BJ (cell line): ENCODE measurements around the gene MGRN1. TPM values are rescaled to one million over a fixed set of nuclear protein-coding genes. Genes with fewer than 3 reads are reported as not detected.

ENCODE experiments used
- CTCF ChIA-PET: fragments of 350-600 bp; formaldehyde crosslinking; extraction: SDS; loops from one replicate; lab custom pipeline; 2021; ENCODE audit warnings: antibody characterized with exemption, inconsistent platforms; lab: Yijun Ruan, JAX
- POLR2A ChIA-PET: fragments of 300-600 bp; sonication (Branson Sonifier 250); formaldehyde crosslinking; extraction: SDS; loops from one replicate; lab custom pipeline; 2021; ENCODE audit warnings: antibody characterized with exemption; lab: Charles Lee
- DNase-seq: peaks from one replicate; pipeline ENCODE4 v3.0.0-alpha.2; 2011; ENCODE audit warnings: low read depth
- H3K27me3 ChIP-seq: 2 replicates; pipeline ENCODE4 v1.6.0; 2011; ENCODE audit warnings: low read length; ENCODE audit not compliant: control insufficient read depth, insufficient read depth
- H3K36me3 ChIP-seq: 2 replicates; pipeline ENCODE4 v1.5.1; 2011; ENCODE audit warnings: low read length; ENCODE audit not compliant: control insufficient read depth, insufficient read depth
- H3K4me3 ChIP-seq: 2 replicates; pipeline ENCODE4 v1.5.1; 2011; ENCODE audit warnings: low read depth, mild to moderate bottlenecking, control low read depth, low read length
- polyA plus RNA-seq: library from polyadenylated mRNA; depleted of rRNA; stranded (reverse); fragments of >200 nt; gene quantifications from 2 replicates; pipeline ENCODE4 v1.2.3, GENCODE V29; 2011
- TF ChIP-seq, protein P1 (sequence below): IDR thresholded peaks from 2 replicates; pipeline ENCODE4 v1.5.1; 2011; ENCODE audit warnings: low read depth, mild to moderate bottlenecking, control low read depth, inconsistent platforms, low read length, moderate library complexity; ENCODE audit not compliant: insufficient read depth

The MGRN1 gene
- polyA plus RNA-seq, 1 experiment, result 4.5 TPM

DNA sequence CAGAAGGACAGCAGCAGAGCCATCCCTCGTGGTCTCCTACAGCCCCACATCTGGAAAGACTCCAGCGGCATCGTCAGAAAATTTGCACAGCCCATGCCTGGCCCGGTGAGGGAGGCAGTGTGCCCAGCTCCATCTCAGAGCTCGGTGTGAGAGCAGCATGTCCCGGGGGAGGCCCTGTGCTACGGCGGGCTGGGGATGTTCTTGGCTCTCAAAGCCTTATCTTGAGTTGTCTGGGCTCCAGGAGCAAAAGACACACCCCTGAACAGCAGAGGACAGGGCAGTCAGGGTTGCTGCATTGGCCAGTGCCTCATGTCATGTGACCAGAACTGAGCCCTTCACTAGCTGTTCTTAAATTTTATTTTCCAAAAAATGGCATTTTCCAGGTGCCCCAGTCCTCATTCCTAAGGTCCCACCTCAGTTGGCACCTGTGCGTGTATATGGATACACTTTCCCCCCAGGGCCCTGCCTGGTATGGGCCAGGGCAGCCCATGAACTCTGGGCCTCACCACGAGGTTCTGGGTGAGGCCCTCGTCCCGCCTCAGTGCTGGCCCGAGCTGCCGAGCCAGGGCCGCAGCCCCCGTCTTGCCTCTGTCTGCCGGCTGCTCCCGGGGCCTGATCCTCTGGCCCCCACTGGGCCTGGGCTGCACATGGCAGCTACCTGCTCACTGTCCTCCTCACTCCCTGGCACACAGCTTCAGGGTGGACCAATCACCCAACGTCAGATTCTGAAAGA lies 71.7 kb downstream of the MGRN1 start:
- H3K27me3 ChIP-seq, result no peaks in the 10 kb centered on the region
- DNase-seq, result no peak
- ChIA-PET CTCF (interaction anchor here (0.8 kb wide), 2 partner anchors 38 to 259 kb away, joined by 3 read pairs; no protein-coding TSS in a partner anchor), POLR2A (no interaction called here)
- H3K36me3 ChIP-seq, result peaks cover 47% of the 10 kb centered on the region
- no peak overlapping the region for H3K4me3 ChIP-seq
- TF ChIP-seq, protein P1, sequence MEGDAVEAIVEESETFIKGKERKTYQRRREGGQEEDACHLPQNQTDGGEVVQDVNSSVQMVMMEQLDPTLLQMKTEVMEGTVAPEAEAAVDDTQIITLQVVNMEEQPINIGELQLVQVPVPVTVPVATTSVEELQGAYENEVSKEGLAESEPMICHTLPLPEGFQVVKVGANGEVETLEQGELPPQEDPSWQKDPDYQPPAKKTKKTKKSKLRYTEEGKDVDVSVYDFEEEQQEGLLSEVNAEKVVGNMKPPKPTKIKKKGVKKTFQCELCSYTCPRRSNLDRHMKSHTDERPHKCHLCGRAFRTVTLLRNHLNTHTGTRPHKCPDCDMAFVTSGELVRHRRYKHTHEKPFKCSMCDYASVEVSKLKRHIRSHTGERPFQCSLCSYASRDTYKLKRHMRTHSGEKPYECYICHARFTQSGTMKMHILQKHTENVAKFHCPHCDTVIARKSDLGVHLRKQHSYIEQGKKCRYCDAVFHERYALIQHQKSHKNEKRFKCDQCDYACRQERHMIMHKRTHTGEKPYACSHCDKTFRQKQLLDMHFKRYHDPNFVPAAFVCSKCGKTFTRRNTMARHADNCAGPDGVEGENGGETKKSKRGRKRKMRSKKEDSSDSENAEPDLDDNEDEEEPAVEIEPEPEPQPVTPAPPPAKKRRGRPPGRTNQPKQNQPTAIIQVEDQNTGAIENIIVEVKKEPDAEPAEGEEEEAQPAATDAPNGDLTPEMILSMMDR, result no peak

DNA sequence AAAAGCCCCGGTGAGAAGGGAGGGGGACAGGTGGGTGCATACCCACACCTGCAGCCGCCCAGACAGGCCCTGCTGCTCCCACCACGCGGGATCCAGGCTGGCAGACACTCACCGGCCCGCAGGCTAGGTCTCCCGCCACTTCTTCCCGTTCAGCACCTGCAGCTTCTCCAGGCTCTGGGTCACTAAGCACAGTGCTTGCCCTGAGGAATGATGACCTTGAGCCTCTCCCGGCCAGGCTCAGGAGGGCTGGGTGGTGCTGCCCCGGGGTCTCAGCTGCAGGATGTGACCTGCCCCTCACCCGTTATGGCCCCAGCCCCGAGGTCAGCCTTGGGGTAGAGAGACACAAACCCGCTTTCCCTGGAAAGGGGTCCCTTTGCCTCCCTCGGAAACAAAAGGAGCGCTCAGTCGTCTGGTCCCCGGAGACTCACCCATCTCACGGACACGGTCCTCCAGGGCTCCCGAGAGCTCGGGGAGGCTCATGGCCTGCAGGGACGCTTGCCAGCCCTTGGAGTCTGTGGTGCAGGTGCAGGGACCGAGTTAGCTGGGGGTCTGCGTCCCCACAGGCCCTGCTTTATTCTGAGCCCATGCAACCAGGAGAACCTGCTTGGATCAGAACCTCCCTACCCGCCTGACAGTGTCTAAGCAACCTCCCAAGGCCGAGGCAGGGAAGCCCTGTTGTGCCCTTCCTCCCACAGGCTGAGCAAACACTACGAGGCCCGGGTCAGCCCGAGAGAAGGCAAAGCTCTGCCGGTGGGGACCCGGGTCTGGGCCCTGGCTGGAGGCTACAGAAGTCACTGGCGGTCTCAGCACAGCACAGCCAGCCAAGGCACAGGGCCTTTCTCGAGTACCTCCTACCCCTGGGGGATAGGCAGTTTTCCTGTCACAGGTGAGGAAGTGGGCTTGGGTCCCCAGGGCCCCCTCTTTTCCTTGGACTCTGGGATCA lies 72.5 kb downstream of the MGRN1 start:
- CTCF ChIA-PET, result no interaction called here
- peaks cover 49% of the 10 kb centered on the region for H3K36me3 ChIP-seq

GRCh38 chr16:4697848-4698291 lies 73.2 kb downstream of the MGRN1 start:
- peaks cover 51% of the 10 kb centered on the region for H3K36me3 ChIP-seq
- no peak overlapping the region for H3K4me3 ChIP-seq
- TF ChIP-seq, protein P1, result no peak
- POLR2A ChIA-PET, result no interaction called here
- CTCF ChIA-PET, result interaction anchor here (1.4 kb wide), 1 partner anchor 258 kb away, joined by 3 read pairs; no protein-coding TSS in a partner anchor
- no peaks in the 10 kb centered on the region for H3K27me3 ChIP-seq
- no peak for DNase-seq

More for the DNA sequence above, 72.5 kb downstream of the MGRN1 start:
- POLR2A ChIA-PET, result no interaction called here
- Histone ChIP-seq H3K4me3 (no peak overlapping the region), H3K27me3 (no peaks in the 10 kb centered on the region)
- no peak for DNase-seq
- TF ChIP-seq, protein P1, result no peak

- no peak for DNase-seq
- TF ChIP-seq, protein P1, result no peak
- CTCF ChIA-PET, result interaction anchor here (1.4 kb wide), 1 partner anchor 258 kb away, joined by 3 read pairs; no protein-coding TSS in a partner anchor
- POLR2A ChIA-PET, result no interaction called here
- Histone ChIP-seq H3K36me3 (peaks cover 51% of the 10 kb centered on the region), H3K4me3 (no peak overlapping the region), H3K27me3 (no peaks in the 10 kb centered on the region)
Measured at GRCh38 chr16:4698321-4699045, 73.9 kb downstream of the MGRN1 start.
